ENCODE measurements around the gene PDZD2. TPM values are rescaled to one million over a fixed set of nuclear protein-coding genes. Genes with fewer than 3 reads are reported as not detected.
"Not testable (repeated sequence)": the region's sequence is repeated elsewhere in the genome, so short reads cannot be mapped to it uniquely, and the experiment has no call there.

PDZD2 gene
- total and polyA plus RNA-seq, 4 donors, result 2.8 to 18.0 (median 5.3) TPM

DNA sequence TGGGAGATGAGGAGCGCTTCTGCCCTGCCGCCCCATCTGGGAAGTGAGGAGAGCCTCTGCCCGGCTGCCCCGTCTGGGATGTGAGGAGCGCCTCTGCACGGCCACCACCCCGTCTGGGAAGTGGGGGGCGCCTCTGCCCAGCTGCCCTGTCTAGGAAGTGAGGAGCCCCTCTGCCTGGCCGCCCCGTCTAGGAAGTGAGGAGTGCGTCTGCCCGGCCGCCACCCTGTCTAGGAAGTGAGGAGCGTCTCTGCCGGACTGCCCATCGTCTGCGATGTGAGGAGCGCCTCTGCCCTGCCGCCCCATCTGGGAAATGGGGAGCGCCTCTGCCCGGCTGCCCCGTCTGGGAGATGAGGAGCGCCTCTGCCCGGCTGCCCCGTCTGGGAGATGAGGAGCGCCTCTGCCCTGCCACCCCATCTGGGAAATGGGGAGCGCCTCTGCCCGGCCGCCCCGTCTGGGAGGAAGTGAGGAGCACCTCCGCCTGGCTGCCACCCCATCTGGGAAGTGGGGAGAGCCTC is 401.3 kb downstream of the PDZD2 start:
- H3K27ac ChIP-seq (ENCODE audit: low read depth in 1 of 2, low read length in 2 of 2); H3K27me3 ChIP-seq (ENCODE audit: control insufficient read depth in 1 of 2, insufficient read depth in 2 of 2, low read length in 1 of 2); ATAC-seq (ENCODE audit: low FRiP score); H3K9me3 ChIP-seq (ENCODE audit: control insufficient read depth, low read length); H3K4me1 ChIP-seq (ENCODE audit: control insufficient read depth in 1 of 2, insufficient read depth in 2 of 2, low read length in 2 of 2); H3K36me3 ChIP-seq (ENCODE audit: control insufficient read depth in 1 of 2, insufficient read depth in 2 of 2, low read length in 1 of 2); H3K4me3 ChIP-seq (ENCODE audit: low read length in 2 of 2); intact Hi-C loops (cut with DNase I); DNase-seq: not testable (repeated sequence)
- 98% methylated on average over 31 of the region's 31 CpGs for WGBS, 2 donors

DNA sequence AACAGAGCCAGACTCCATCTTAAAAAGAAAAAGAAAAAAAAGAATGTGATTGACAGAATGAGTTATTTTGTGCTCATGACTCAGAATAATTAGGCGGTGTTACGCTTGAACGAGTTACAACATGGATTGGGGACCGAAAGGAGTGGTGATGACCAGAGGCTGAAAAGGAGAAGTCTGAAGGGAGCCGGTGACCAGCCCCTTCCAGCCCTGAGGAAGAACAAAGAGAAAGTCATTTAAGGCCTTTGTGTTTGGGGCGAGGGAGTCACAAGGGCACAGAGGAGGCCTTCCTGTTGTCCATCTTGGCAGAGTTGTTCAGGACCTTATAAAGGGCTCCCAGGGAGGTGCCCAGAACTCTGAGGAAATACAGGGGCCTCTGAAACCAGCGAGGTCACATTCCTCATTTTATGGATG is 403.6 kb downstream of the PDZD2 start:
- no peak overlapping the region for H3K27ac ChIP-seq (ENCODE audit: low read depth in 1 of 2, low read length in 2 of 2)
- intact Hi-C loops (cut with DNase I), result no loop called here
- H3K4me3 ChIP-seq (ENCODE audit: low read length in 2 of 2), result no peak overlapping the region
- no peaks in the 10 kb centered on the region for H3K4me1 ChIP-seq (ENCODE audit: control insufficient read depth in 1 of 2, insufficient read depth in 2 of 2, low read length in 2 of 2)
- no peaks in the 10 kb centered on the region for H3K36me3 ChIP-seq (ENCODE audit: control insufficient read depth in 1 of 2, insufficient read depth in 2 of 2, low read length in 1 of 2)
- ATAC-seq (ENCODE audit: low FRiP score) (no peak), DNase-seq (no peak)
- no peaks in the 10 kb centered on the region for H3K9me3 ChIP-seq (ENCODE audit: control insufficient read depth, low read length)
- no peaks in the 10 kb centered on the region for H3K27me3 ChIP-seq (ENCODE audit: control insufficient read depth in 1 of 2, insufficient read depth in 2 of 2, low read length in 1 of 2)
- WGBS, 2 donors, result 70 to 71% methylated on average over 7 of the region's 7 CpGs

DNA sequence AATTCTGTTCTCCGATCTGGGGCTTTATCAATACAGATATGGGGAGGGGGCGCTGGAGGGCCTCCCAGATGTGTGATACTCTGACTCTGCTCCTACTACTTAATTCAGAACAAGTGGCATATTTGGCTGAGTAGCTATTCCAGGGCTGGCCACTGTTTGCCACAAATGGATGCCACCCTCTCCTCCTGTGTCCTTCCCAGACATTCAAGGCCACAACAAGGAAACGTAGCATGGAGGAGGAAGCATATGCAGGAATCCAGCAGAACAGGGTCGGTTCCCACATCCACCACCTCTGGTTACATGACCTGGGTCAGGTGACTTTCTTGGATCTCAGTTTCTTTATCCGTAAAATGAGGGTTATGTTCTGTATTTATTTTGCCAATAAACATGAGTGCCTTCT is 404.2 kb downstream of the PDZD2 start:
- 90 to 94% methylated on average over 5 of the region's 5 CpGs for WGBS, 2 donors

DNA sequence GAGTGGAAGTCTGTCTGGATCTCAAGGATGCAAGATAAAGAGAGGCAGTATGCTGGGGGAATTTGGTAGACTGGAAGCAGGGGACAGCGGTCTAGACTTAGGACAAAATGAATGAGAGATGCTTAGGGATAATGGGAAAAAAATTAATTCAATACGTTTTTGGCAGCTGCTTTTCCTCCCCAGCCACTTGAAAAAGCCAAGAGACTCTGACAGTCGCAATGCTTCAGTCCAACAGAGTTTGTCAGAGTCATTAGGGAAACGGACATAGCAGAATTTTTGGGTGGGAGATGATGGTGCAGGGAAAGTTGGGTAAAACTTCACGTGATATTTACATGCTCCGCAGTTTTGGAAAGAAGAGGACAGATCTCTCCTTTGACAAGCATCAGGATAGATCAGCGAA is 405.5 kb downstream of the PDZD2 start:
- no peaks in the 10 kb centered on the region for H3K36me3 ChIP-seq (ENCODE audit: control insufficient read depth in 1 of 2, insufficient read depth in 2 of 2, low read length in 1 of 2)
- no peak overlapping the region for H3K27ac ChIP-seq (ENCODE audit: low read depth in 1 of 2, low read length in 2 of 2)
- WGBS, 2 donors, result 59 to 71% methylated on average over 7 of the region's 7 CpGs
- H3K9me3 ChIP-seq (ENCODE audit: control insufficient read depth, low read length), result no peaks in the 10 kb centered on the region
- no peaks in the 10 kb centered on the region for H3K27me3 ChIP-seq (ENCODE audit: control insufficient read depth in 1 of 2, insufficient read depth in 2 of 2, low read length in 1 of 2)
- intact Hi-C loops (cut with DNase I), result no loop called here
- H3K4me3 ChIP-seq (ENCODE audit: low read length in 2 of 2), result no peak overlapping the region
- DNase-seq (no peak), ATAC-seq (ENCODE audit: low FRiP score) (no peak)
- H3K4me1 ChIP-seq (ENCODE audit: control insufficient read depth in 1 of 2, insufficient read depth in 2 of 2, low read length in 2 of 2), result no peaks in the 10 kb centered on the region

More for the DNA sequence above, 404.2 kb downstream of the PDZD2 start:
- intact Hi-C loops (cut with DNase I), result no loop called here
- Histone ChIP-seq H3K4me1 (ENCODE audit: control insufficient read depth in 1 of 2, insufficient read depth in 2 of 2, low read length in 2 of 2) (no peaks in the 10 kb centered on the region), H3K36me3 (ENCODE audit: control insufficient read depth in 1 of 2, insufficient read depth in 2 of 2, low read length in 1 of 2) (no peaks in the 10 kb centered on the region), H3K9me3 (ENCODE audit: control insufficient read depth, low read length) (no peaks in the 10 kb centered on the region), H3K27ac (ENCODE audit: low read depth in 1 of 2, low read length in 2 of 2) (no peak overlapping the region), H3K27me3 (ENCODE audit: control insufficient read depth in 1 of 2, insufficient read depth in 2 of 2, low read length in 1 of 2) (no peaks in the 10 kb centered on the region), H3K4me3 (ENCODE audit: low read length in 2 of 2) (no peak overlapping the region)
- DNase-seq (no peak), ATAC-seq (ENCODE audit: low FRiP score) (no peak)

DNA sequence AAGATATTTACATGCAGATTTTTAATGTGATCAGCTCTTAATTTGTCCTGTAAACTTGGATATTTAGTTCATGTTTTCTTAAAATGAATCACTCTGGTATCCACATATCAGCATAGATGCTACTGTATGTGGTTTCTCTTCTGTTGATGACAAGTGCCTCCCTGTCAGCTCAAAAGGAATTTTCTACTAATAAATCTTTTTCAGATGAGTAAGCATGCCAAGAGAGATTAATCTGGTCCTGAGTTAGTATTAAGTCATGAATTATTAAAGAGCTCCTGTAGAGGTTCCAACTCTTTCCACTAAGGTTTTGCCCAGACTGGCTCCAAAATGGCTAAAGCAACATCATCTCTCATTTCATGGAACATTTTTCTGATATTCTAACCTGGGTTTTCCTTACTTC is 406.0 kb downstream of the PDZD2 start:
- H3K36me3 ChIP-seq (ENCODE audit: control insufficient read depth in 1 of 2, insufficient read depth in 2 of 2, low read length in 1 of 2), result no peaks in the 10 kb centered on the region
- no peaks in the 10 kb centered on the region for H3K27me3 ChIP-seq (ENCODE audit: control insufficient read depth in 1 of 2, insufficient read depth in 2 of 2, low read length in 1 of 2)
- no peaks in the 10 kb centered on the region for H3K9me3 ChIP-seq (ENCODE audit: control insufficient read depth, low read length)
- no peak overlapping the region for H3K4me3 ChIP-seq (ENCODE audit: low read length in 2 of 2)
- DNase-seq (no peak), ATAC-seq (ENCODE audit: low FRiP score) (no peak)
- intact Hi-C loops (cut with DNase I), result no loop called here
- no peaks in the 10 kb centered on the region for H3K4me1 ChIP-seq (ENCODE audit: control insufficient read depth in 1 of 2, insufficient read depth in 2 of 2, low read length in 2 of 2)
- H3K27ac ChIP-seq (ENCODE audit: low read depth in 1 of 2, low read length in 2 of 2), result no peak overlapping the region

DNA sequence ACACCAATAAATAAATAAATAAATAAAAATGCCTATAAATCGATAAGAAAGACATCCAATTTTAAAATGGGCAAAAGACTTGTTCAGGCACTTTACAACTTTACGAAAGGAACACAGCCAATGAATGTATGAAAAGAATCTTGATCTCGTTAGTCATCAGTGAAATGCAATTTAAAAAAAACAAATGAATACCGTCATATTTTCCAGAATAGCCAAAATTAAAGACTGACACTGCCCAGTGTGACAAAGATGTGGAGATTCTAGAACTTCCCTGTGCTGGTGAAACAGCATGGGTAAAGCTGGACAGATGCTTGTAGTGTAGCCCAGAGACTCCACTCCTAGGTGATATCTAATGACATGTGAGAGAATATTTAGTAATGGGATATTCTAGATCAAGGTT is 408.1 kb downstream of the PDZD2 start:
- DNase-seq (no peak), ATAC-seq (ENCODE audit: low FRiP score) (no peak)
- H3K9me3 ChIP-seq (ENCODE audit: control insufficient read depth, low read length), result no peaks in the 10 kb centered on the region
- 53 to 59% methylated on average over 4 of the region's 4 CpGs for WGBS, 2 donors
- intact Hi-C loops (cut with DNase I), result no loop called here
- H3K27me3 ChIP-seq (ENCODE audit: control insufficient read depth in 1 of 2, insufficient read depth in 2 of 2, low read length in 1 of 2), result no peaks in the 10 kb centered on the region
- no peak overlapping the region for H3K27ac ChIP-seq (ENCODE audit: low read depth in 1 of 2, low read length in 2 of 2)
- no peaks in the 10 kb centered on the region for H3K36me3 ChIP-seq (ENCODE audit: control insufficient read depth in 1 of 2, insufficient read depth in 2 of 2, low read length in 1 of 2)
- no peak overlapping the region for H3K4me3 ChIP-seq (ENCODE audit: low read length in 2 of 2)
- H3K4me1 ChIP-seq (ENCODE audit: control insufficient read depth in 1 of 2, insufficient read depth in 2 of 2, low read length in 2 of 2), result no peaks in the 10 kb centered on the region

DNA sequence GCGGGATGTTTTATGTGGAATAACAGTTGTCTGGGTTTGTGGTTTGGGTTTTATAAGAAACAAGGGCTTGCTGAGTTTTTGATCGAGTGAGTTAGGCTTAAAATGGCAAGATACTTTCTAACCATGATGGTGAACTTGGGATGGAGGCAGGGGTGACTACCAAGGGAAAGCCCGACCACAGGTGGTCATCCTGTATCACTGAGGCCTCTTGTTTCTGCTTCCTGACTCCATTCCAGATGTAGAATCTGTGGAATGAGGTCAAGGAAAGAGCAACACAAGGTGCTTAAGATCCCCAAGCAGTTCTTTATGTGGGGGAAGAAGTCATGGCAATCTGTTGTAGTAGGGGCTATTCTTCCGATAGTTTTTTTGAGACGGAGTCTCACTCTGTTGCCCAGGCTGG is 412.9 kb downstream of the PDZD2 start:
- ATAC-seq (ENCODE audit: low FRiP score), result no peak
- peaks cover 0 to 4% of the 10 kb centered on the region in 2 donors for H3K36me3 ChIP-seq (ENCODE audit: control insufficient read depth in 1 of 2, insufficient read depth in 2 of 2, low read length in 1 of 2)

DNA sequence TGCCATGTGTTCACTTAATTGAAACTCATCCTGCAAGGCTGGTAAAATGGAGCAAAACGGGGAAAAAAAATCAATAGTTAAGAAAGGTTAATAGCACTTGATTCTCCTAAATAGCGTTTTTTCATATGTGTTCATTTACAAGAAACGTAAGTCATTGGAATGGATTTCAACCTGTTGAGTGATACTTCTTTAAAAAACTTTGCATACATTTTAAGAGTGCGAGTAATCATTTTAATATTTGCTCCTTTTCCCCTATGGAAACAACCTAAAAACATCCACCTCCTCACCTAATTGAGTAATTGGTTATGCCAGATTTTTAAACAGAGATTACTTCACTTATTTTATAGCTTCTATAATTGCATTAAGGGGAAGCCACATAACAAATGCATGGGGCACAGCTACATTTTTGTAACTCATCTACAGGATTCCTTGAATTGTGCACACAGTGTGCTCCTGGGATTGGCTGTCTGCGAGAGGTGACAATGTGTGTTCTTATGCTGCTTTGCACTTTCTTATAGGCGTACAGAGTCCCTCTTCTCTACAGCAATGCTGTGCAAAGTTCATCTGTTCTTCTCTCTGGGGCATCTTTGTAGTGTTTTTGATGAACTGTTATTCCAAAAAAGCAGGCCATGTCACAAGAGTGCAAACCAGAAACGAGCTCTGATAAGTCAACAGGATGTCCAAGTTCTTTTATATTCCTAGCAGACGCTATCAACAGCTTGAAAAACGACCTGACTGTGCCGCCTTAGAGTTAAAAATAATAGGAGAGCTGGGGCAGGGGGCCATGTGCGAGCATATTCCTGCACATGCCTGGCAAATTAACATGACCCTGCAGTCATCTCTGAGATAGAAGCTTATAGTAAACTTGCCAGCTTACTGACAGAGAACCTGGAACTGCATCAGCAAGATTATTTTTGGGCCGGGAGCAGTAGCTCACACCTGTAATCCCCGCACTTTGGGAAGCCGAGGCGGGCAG is 417.2 kb downstream of the PDZD2 start:
- Histone ChIP-seq H3K9me3 (ENCODE audit: control insufficient read depth, low read length) (no peaks in the 10 kb centered on the region), H3K36me3 (ENCODE audit: control insufficient read depth in 1 of 2, insufficient read depth in 2 of 2, low read length in 1 of 2) (peaks cover 2 to 4% of the 10 kb centered on the region in 2 donors), H3K27ac (ENCODE audit: low read depth in 1 of 2, low read length in 2 of 2) (no peak overlapping the region), H3K27me3 (ENCODE audit: control insufficient read depth in 1 of 2, insufficient read depth in 2 of 2, low read length in 1 of 2) (no peaks in the 10 kb centered on the region), H3K4me3 (ENCODE audit: low read length in 2 of 2) (no peak overlapping the region), H3K4me1 (ENCODE audit: control insufficient read depth in 1 of 2, insufficient read depth in 2 of 2, low read length in 2 of 2) (peaks cover 0 to 2% of the 10 kb centered on the region in 2 donors)
- ATAC-seq (ENCODE audit: low FRiP score) (no peak), DNase-seq (no peak)
- intact Hi-C loops (cut with DNase I), result no loop called here
- 68 to 73% methylated on average over 15 of the region's 15 CpGs for WGBS, 2 donors

More for the DNA sequence above, 412.9 kb downstream of the PDZD2 start:
- Histone ChIP-seq H3K9me3 (ENCODE audit: control insufficient read depth, low read length) (no peaks in the 10 kb centered on the region), H3K27ac (ENCODE audit: low read depth in 1 of 2, low read length in 2 of 2) (no peak overlapping the region), H3K4me1 (ENCODE audit: control insufficient read depth in 1 of 2, insufficient read depth in 2 of 2, low read length in 2 of 2) (peaks cover 0 to 2% of the 10 kb centered on the region in 2 donors), H3K27me3 (ENCODE audit: control insufficient read depth in 1 of 2, insufficient read depth in 2 of 2, low read length in 1 of 2) (no peaks in the 10 kb centered on the region), H3K4me3 (ENCODE audit: low read length in 2 of 2) (no peak overlapping the region)
- 94 to 97% methylated on average over 5 of the region's 5 CpGs for WGBS, 2 donors
- no peak for DNase-seq
- intact Hi-C loops (cut with DNase I), result no loop called here

Measured in aorta (tissue), 5 donors.